AG09319 (cell line): ENCODE results near the gene MLC1.

Experiments
- DNase-seq: peaks from one replicate; pipeline ENCODE4 v3.0.0-alpha.2; 2010; ENCODE audit warnings: low read depth; ENCODE audit errors: extremely low read depth
- CTCF ChIP-seq: IDR thresholded peaks from 2 replicates; pipeline ENCODE4 v1.5.1; 2011; ENCODE audit warnings: low read depth, mild to moderate bottlenecking, inconsistent platforms, low read length, moderate library complexity

The MLC1 gene

DNA sequence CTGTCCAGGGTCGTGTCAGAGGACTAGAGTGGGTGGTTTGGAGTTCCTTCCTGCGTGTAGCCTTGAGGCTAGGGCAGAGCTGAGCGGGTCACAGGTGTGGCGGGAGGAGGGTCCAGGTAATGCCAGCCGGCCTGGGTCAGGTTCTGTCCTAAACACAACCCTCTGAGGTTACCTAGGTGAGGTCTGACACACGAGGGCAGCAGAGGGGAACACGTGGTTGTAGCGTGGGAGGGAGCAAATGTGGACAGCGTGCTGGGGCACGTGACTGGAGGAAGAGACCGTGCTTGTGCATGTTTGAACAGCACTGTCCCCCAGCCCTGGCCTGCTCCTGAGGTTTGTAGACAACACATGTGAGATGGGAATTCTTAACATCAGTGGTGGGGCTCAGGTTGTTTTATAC is 17.7 kb upstream of the MLC1 start:
- DNase-seq, result no peak
- no peak for TF ChIP-seq CTCF

- no peak for TF ChIP-seq CTCF
- no peak for DNase-seq
Measured at GRCh38 chr22:50101870-50102565, 16.8 kb upstream of the MLC1 start.

- no peak for TF ChIP-seq CTCF
- DNase-seq, result no peak
Measured at GRCh38 chr22:50098052-50098451, 12.8 kb upstream of the MLC1 start.

DNA sequence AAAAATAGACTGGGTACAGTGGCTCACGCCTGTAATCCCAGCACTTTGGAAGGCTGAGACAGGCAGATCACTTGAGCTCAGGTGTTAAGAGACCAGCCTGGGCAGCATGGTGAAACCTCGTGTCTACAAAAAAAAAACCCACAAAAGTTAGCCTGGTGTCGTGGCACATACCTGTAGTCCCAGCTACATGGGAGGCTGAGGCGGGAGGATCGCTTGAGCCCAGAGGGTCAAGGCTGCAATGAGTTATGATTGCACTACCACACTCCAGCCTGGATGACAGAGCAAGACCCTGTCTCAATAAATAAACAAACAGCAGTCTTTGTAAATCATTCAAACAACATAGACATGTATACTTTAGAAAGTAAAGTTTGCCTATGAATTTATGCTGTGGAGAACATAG is 7.1 kb upstream of the MLC1 start:
- no peak for TF ChIP-seq CTCF
- DNase-seq, result no peak

GRCh38 chr22:50091092-50091768 is 6.0 kb upstream of the MLC1 start:
- TF ChIP-seq CTCF, result no peak
- DNase-seq, result no peak

DNA sequence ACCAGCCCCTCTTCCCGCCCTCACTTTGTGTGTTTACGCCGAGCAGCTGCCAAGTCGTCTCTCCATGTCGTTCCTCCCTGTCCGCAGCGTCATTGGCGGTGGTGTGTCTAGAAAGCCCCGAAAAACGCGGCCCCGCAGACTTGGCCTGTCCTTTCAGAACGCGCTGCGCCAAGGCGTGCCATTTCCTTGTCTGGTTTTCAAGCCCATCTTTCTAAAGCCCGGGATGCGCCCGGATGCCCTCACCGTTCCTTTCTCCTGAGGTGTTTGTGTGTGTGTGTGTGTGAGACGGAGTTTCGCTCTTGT is 5.1 kb upstream of the MLC1 start:
- DNase-seq, result no peak
- TF ChIP-seq CTCF, result no peak

GRCh38 chr22:50089682-50090411 is 4.6 kb upstream of the MLC1 start, which contains the start of gene MOV10L1:
Gene MOV10L1, plus strand, starts transcription at chr22:50090006. Its CDS starts 83 bp downstream, at chr22:50090089.
- TF ChIP-seq CTCF, result no peak
- DNase-seq, result no peak
